Activated T-cell treated with anti-CD3 and anti-CD28 coated beads, Interleukin-2, amount 50 U/mL, for 48 hours (primary cell): Measurements from ENCODE around the gene PTGDS.

Source experiments
- DNase-seq, 2 experiments: peaks; one replicate each; pipeline ENCODE4 v3.0.0-alpha.2; 2020

PTGDS gene

DNA sequence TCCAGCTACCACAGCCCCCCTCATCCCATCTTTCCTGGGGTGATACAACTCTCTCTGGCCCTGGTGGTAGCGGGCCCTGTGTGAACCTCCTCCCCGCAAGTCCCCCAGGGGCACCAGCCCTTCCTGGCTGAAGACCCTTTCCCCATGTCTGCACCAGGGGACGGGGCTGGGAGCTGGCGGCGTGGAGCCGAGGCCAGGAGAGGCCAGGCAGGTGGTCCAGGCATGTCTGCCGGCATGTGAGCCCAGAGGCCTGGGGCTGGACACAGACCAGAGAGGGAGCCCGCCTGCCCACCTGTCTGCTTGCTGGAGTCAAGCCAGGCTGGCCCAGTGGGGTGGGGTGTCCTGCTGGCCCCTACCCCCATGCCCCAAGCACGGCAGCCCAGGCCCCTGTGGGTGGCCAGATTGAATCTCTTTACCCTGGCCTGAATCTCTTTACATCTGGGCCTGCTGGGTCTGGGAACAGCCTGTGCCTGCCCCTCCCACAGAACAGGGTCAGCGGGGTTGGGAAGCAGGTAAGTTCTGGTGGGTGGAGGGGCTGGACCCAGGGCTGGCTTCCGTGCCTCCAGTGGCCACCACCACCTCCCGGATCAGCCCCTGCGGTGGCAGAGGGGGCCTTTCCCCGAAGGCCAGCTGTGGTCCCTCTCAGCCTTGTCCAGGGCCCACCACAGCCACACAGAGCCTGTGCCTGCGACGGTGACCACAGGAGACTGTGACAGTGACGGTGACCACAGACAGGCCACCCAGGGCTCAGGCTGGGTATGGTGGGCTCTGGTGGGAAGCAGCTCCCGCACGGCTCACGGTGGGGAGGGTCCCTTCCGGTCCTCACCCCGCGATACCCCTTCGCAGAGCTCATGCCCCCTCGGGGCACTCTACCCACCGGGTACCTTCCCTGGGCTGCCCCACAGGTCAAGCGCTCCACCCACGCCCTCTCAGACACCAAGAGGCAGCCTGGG lies 18.1 kb upstream of the PTGDS start:
- no peak for DNase-seq

DNA sequence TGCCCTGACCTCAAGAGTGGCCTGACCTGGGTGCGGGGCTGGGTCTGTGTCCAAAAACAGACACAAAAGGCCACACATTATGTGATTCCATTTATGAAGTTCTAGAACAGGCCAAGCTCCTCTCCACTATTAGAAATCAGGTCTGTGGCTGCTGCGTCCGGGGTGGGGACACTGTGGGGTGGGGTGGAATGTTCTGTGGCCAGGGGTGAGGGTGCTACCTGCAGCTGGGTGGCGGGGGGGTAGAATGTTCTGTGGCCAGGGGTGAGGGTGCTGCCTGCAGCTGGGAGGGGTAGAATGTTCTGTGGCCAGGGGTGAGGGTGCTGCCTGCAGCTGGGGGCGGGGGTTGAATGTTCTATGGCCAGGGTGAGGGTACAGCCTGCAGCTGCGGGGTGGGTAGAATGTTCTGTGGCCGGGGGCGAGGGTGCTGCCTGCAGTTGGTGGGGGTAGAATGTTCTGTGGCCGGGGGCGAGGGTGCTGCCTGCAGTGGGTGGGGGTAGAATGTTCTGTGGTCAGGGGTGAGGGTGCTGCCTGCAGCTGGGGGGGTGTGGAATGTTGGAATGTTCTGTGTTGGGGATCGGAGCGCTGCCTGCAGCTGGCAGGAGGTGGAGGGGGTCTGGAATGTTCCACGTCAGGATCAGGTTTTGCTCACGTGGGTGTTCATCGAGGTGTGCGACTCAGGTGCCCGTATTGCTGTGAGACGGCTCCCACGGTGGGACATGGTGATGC lies 16.9 kb upstream of the PTGDS start:
- DNase-seq: no peak

DNA sequence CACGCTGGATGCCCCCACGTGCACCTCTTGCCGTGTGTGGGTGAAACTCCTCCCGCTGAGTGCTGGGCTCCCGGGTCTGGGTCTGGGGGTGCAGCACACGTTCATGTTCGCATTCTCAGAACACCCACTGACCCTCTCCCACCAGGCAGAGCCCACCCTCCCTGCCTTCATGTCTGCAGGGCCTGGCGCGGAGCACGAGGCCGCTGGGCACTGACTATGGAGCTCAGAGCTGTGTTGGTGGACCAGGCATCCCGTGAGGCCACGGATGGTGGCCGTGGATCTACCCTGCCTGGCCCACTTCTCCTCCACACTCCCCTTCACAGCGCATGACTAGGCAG lies 16.4 kb upstream of the PTGDS start:
- no peak for DNase-seq

- no peak for DNase-seq
These were observed 15.8 kb upstream of the PTGDS start for GRCh38 chr9:136961279-136962065.

- DNase-seq: no peak
These were observed 15.1 kb upstream of the PTGDS start for GRCh38 chr9:136962163-136962562.

DNA sequence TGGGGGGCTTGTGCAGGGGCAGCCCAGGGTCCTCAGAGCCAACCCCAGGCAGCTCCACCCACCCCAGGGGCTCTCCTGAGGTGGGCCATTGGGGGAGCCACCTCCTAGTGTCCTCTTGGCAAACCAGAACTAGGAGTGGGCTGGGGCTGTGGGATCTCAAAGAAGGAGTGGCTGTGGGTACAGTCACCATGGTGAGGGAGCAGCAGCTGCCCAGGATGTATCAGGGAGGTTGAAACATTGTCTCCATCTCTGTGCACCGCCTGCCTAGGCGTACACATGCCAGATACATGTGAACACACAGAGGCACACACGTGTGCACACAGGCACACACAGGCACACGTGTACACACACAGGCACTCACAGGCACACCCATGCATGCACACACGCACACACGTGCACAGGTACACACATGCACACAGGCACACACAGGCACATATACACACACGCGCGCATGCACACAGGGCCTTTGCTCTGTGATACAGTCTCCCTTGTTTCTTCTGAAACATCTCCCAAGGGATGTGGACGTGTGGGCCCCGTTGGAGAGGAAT lies 14.5 kb upstream of the PTGDS start:
- no peak for DNase-seq

- no peak for DNase-seq
These were observed 14.0 kb upstream of the PTGDS start for GRCh38 chr9:136963341-136963740.

DNA sequence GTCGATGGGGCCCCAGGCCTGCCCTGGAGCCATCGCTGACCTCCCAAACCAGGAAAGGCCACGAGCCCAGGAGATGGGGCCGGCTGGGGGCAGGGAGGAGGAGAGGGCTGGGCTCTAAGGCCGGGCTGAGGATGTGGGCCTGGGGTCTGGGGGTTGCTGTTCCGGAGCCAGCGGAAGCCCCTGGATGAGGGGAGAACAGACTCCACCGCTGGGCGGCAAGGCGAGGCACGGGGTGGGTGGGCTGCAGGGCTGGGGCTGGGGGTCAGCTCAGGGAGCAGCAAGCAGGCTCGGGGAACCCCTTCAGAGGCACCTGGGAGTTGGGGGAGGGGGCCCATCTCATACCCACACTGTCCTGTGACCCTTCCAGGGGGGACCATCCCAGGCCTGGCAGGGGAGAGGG lies 13.6 kb upstream of the PTGDS start:
- DNase-seq: no peak

GRCh38 chr9:136964171-136964689 lies 13.1 kb upstream of the PTGDS start:
- DNase-seq: no peak

GRCh38 chr9:136964833-136965422 lies 12.4 kb upstream of the PTGDS start:
- DNase-seq: no peak

- DNase-seq: no peak
These were observed 11.4 kb upstream of the PTGDS start for GRCh38 chr9:136965771-136966484.

- no peak for DNase-seq
These were observed 8.8 kb upstream of the PTGDS start for GRCh38 chr9:136968333-136969127.

DNA sequence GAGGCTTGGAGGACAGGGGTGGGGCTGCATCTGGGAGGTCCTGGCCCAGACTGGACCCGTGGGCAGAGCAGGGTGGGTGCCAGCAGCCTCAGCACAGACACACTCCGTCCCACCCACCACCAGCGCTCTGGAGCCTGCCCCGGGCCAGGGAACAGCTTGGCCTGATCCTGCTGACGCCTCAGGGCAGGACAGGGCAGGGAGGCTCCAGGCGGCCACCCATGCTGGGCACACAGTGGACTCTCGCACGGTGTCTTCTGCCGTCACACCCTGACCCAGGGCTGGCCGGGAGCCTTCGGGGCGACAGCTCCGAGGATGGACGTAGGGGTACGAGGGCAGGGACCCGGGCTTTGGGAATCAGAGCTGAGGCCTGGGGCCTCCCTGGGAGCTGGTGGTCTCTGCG lies 8.2 kb upstream of the PTGDS start:
- no peak for DNase-seq

GRCh38 chr9:136969774-136970173 lies 7.5 kb upstream of the PTGDS start:
- no peak for DNase-seq

DNA sequence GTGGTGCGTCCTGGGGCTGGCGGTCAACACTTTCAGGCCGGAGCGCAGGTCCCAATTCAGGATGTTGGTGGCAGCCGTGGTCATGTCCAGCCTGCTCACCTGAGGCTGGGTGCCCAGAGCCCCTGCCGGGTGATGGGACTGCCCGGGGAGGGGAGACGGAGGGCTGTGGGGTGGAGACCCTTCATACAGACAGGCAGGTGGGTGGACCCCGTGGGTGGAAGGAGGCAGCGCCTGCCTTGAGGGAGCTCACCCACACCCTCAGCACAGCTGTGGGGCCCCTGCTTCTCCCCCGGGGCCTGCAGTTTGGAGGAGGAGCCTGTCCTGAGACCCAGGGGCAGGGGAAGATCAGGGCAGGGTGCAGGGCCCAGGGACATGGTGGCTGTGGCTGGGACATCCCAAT lies 6.9 kb upstream of the PTGDS start:
- DNase-seq: no peak

DNA sequence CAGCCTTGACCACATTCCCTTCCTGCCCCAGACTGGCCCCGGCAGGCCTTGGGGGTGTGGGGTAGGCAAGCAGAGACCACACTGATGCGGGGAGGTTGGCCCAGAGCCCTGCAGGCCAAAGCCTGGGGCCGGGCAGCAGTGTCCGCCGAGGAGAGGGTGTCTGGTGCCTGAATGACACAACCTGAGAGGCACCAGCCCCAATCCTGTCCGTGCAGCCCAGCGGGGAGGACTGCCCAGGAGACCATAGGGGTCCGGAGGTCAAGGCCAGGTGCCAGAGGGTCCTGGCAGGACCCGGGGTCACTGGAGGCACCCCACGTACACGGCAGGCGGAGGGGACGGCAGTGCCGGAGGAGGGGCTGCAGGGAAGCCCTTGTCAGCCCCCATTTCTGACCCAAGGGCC lies 5.6 kb upstream of the PTGDS start:
- no peak for DNase-seq

- no peak for DNase-seq
These were observed 5.0 kb upstream of the PTGDS start for GRCh38 chr9:136972335-136972734.

DNA sequence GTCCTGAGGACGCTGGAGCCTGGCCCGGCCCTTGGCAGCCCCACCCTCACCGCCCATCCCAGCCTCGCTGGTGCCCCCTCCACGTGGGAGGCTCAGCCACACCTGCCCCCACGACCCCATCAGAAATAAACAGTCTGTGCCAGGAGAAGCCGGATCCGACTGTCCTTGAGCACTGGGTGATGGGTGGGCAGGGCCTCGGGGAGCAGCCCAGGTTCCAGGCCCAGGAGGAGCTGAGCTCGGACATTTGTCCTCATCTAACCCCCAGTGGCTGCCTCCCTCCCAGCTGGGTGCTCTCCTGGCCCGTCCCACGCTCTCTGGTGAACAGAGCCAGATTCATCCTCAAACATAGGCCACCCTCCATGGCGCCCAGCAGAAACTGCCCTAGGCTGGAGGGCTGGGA lies 4.6 kb upstream of the PTGDS start:
- DNase-seq: no peak

DNA sequence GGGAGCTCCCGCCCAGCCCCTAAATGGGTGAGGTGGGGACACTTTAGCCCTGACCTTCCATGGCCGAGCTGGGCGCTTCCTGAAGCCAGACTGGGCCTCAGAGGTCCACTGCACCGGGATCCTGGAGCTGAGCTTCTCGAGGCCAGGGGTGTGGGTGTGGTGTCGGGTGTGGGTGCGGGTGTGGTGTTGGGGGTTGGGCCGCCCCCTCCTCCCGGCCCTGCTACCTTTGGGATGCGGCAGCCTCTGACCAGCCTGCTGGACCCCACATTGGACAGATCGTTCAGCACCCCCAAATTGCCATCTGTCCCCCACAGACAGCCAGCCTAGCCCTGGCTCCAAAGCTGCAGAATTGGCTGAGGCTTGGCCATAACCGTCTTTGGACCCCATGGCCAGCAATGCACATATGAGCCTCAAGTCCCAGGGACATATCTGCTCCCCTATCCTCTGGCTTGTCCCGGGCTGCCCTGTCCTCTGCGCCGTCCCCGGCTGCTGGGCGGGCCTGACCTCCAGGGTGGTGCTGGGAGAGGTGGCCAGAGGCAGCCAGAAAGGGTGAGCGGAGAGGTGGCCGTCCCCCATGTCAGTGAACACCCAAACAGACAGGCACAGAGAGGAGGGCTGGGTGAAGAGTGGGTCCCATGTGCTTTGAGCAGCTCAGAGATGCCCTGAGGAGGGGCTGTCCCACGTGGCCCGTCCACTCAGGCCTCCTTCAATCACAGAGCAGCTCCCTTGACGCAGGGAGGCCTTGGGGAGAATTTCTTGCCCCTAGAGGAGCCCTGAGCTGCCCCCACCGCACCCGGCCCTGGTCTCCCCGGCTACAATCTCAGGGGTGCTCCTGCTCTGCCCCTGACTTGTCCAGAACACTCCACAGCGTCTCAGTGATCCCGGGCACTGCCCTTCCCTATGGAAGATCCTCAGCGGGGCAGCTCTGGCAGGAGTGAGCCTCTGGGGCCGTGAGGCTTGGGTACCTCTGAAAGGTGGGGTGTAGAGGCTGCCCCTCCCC lies 3.4 kb upstream of the PTGDS start:
- DNase-seq: no peak
